ENCODE measurements around the gene OR8D1. TPM values are rescaled to one million over a fixed set of nuclear protein-coding genes. Genes with fewer than 3 reads are reported as not detected.

The OR8D1 gene
- total RNA-seq, result not detected
- not detected for polyA plus RNA-seq (ENCODE audit: insufficient read length in 2 of 2)
- long read RNA-seq, donor 1, result 0 reads
- long read RNA-seq, donor 2, result 0 reads
- long read RNA-seq, donor 3, result 0 reads
- long read RNA-seq, donor 4, result 0 reads

GRCh38 chr11:124313849-124314248, at the start of gene OR8D1:
Gene OR8D1 (minus strand): TSS chr11:124313949. CDS start chr11:124310766, 3,183 bp downstream.
- no CpG with 5 or more reads among the region's 2 CpGs for WGBS (ENCODE audit: insufficient coverage)
- H3K27ac ChIP-seq (ENCODE audit: low read depth, low read length), result no peak within 1 kb of the TSS
- H3K36me3 ChIP-seq (ENCODE audit: control insufficient read depth, insufficient read depth, low read length), result no peaks in the 10 kb centered on the region
- H3K9me3 ChIP-seq (ENCODE audit: control insufficient read depth, insufficient read depth, low read length), result no peaks in the 10 kb centered on the region
- DNase-seq (ENCODE audit: low read depth in 4 of 6, low spot score in 6 of 6), result no peak
- no peaks in the 10 kb centered on the region for H3K27me3 ChIP-seq (ENCODE audit: control insufficient read depth, insufficient read depth, low read length)
- no peaks in the 10 kb centered on the region for H3K4me1 ChIP-seq (ENCODE audit: control insufficient read depth, insufficient read depth, low read length)
- H3K4me3 ChIP-seq (ENCODE audit: low read depth, low read length), result no peak within 1 kb of the TSS

- no CpG with 5 or more reads among the region's 2 CpGs for WGBS (ENCODE audit: insufficient coverage)
- no peak overlapping the region for H3K4me3 ChIP-seq (ENCODE audit: low read depth, low read length)
- H3K9me3 ChIP-seq (ENCODE audit: control insufficient read depth, insufficient read depth, low read length), result no peaks in the 10 kb centered on the region
- no peak for DNase-seq (ENCODE audit: low read depth in 4 of 6, low spot score in 6 of 6)
- no peak overlapping the region for H3K27ac ChIP-seq (ENCODE audit: low read depth, low read length)
- H3K36me3 ChIP-seq (ENCODE audit: control insufficient read depth, insufficient read depth, low read length), result no peaks in the 10 kb centered on the region
- H3K4me1 ChIP-seq (ENCODE audit: control insufficient read depth, insufficient read depth, low read length), result no peaks in the 10 kb centered on the region
- H3K27me3 ChIP-seq (ENCODE audit: control insufficient read depth, insufficient read depth, low read length), result no peaks in the 10 kb centered on the region
Measured at GRCh38 chr11:124359566-124359965, 45.8 kb upstream of the OR8D1 start.

DNA sequence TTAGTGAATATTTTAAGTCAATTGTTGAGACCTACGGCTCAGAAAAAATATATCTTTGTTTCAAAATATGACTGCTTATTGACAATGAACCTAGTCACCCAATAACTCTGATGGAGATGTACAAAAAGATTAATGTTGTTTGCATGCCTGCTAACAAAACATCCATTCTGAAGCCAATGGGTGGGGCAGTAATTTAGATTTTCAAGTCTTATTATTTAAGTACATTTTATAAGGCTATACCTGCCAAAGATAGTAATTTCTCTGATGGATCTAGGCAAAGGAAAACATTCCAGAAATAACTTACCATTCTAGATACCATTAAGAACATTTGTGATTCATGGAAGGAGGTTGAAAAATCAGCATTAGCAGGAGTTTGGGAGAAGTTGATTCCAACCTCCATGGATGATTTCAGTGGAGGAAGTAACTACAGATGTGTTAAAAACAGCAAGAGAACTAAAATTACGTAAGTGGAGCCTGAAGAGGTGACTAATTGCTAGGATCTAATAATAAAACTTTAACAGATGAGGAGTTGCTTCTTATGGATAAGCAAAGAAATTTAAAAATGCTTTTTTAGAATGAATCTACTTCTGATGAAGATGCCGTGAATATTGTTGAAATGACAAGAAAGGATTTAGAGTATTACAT, 32.7 kb upstream of the OR8D1 start:
- Histone ChIP-seq H3K9me3 (ENCODE audit: control insufficient read depth, insufficient read depth, low read length) (no peaks in the 10 kb centered on the region), H3K36me3 (ENCODE audit: control insufficient read depth, insufficient read depth, low read length) (no peaks in the 10 kb centered on the region)
- 83% methylated on average over 1 of the region's 3 CpGs for WGBS (ENCODE audit: insufficient coverage)

DNA sequence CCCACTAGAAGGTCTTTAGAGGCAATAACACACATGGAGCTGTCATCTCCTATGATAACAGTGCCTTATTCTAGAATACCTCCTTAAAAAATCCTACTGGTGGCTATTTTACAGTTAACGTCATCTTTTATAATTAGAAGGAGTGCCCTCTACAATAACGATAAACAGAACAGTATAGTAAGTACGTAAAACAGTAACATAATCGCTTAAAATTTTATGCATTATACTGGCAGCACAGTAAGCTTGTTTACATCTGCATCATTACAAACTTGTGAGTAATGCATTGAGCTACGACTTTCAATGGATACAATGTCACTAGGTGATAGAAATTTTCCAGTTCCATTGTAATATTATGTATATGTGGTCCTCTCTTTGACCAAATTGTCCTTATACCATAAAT, 30.6 kb upstream of the OR8D1 start:
- Histone ChIP-seq H3K27ac (ENCODE audit: low read depth, low read length) (no peak overlapping the region), H3K36me3 (ENCODE audit: control insufficient read depth, insufficient read depth, low read length) (no peaks in the 10 kb centered on the region), H3K27me3 (ENCODE audit: control insufficient read depth, insufficient read depth, low read length) (no peaks in the 10 kb centered on the region), H3K4me3 (ENCODE audit: low read depth, low read length) (no peak overlapping the region), H3K4me1 (ENCODE audit: control insufficient read depth, insufficient read depth, low read length) (no peaks in the 10 kb centered on the region), H3K9me3 (ENCODE audit: control insufficient read depth, insufficient read depth, low read length) (no peaks in the 10 kb centered on the region)
- no CpG with 5 or more reads among the region's 5 CpGs for WGBS (ENCODE audit: insufficient coverage)
- no peak for DNase-seq (ENCODE audit: low read depth in 4 of 6, low spot score in 6 of 6)

More for the DNA sequence above, 32.7 kb upstream of the OR8D1 start:
- no peak for DNase-seq (ENCODE audit: low read depth in 4 of 6, low spot score in 6 of 6)
- no peak overlapping the region for H3K4me3 ChIP-seq (ENCODE audit: low read depth, low read length)
- H3K4me1 ChIP-seq (ENCODE audit: control insufficient read depth, insufficient read depth, low read length), result no peaks in the 10 kb centered on the region
- no peak overlapping the region for H3K27ac ChIP-seq (ENCODE audit: low read depth, low read length)
- H3K27me3 ChIP-seq (ENCODE audit: control insufficient read depth, insufficient read depth, low read length), result no peaks in the 10 kb centered on the region

DNA sequence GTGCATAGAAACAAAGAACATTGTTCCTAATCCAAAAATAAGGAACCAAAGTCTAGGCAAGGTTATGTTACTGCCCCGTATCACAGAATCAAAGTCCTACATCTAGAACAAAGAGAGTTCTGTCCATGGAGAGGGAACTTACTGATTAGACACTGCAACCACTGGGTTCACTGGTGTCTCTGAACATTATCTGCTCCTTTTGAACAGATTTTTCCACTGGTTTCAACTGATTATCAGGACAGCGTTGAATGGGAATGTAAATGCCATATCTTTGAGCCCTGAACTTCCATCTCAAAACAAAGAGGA, 26.3 kb upstream of the OR8D1 start:
- Histone ChIP-seq H3K9me3 (ENCODE audit: control insufficient read depth, insufficient read depth, low read length) (no peaks in the 10 kb centered on the region), H3K4me3 (ENCODE audit: low read depth, low read length) (no peak overlapping the region), H3K27ac (ENCODE audit: low read depth, low read length) (no peak overlapping the region), H3K36me3 (ENCODE audit: control insufficient read depth, insufficient read depth, low read length) (no peaks in the 10 kb centered on the region), H3K4me1 (ENCODE audit: control insufficient read depth, insufficient read depth, low read length) (no peaks in the 10 kb centered on the region), H3K27me3 (ENCODE audit: control insufficient read depth, insufficient read depth, low read length) (no peaks in the 10 kb centered on the region)
- DNase-seq (ENCODE audit: low read depth in 4 of 6, low spot score in 6 of 6), result no peak
- 92% methylated on average over 2 of the region's 2 CpGs for WGBS (ENCODE audit: insufficient coverage)

- Histone ChIP-seq H3K9me3 (ENCODE audit: control insufficient read depth, insufficient read depth, low read length) (no peaks in the 10 kb centered on the region), H3K4me1 (ENCODE audit: control insufficient read depth, insufficient read depth, low read length) (no peaks in the 10 kb centered on the region), H3K4me3 (ENCODE audit: low read depth, low read length) (no peak overlapping the region), H3K27me3 (ENCODE audit: control insufficient read depth, insufficient read depth, low read length) (no peaks in the 10 kb centered on the region), H3K36me3 (ENCODE audit: control insufficient read depth, insufficient read depth, low read length) (no peaks in the 10 kb centered on the region), H3K27ac (ENCODE audit: low read depth, low read length) (no peak overlapping the region)
- WGBS (ENCODE audit: insufficient coverage), result 63% methylated on average over 3 of the region's 6 CpGs
- no peak for DNase-seq (ENCODE audit: low read depth in 4 of 6, low spot score in 6 of 6)
Measured at GRCh38 chr11:124339396-124340141, 25.8 kb upstream of the OR8D1 start.

DNA sequence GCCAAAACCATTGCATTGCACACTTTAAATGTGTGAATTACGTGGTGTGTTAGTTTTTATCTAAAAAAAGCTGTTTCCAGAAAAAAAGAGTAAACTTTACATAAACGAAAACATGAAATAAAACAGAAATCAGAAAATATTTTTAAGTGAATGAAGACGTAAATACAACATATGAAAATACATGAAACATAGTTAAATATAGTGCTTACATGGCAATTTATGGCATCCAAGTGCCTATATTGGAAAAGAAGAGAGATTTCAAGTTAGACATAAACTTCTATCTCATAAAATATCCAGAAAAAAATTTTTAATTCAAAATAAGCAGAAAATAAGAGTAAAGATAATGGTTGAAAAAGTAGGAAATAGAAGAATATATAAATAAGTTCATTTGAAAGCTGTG, 18.1 kb upstream of the OR8D1 start:
- no peaks in the 10 kb centered on the region for H3K27me3 ChIP-seq (ENCODE audit: control insufficient read depth, insufficient read depth, low read length)
- H3K27ac ChIP-seq (ENCODE audit: low read depth, low read length), result no peak overlapping the region
- WGBS (ENCODE audit: insufficient coverage), result no CpG with 5 or more reads among the region's 3 CpGs
- H3K4me3 ChIP-seq (ENCODE audit: low read depth, low read length), result no peak overlapping the region
- H3K9me3 ChIP-seq (ENCODE audit: control insufficient read depth, insufficient read depth, low read length), result no peaks in the 10 kb centered on the region
- H3K4me1 ChIP-seq (ENCODE audit: control insufficient read depth, insufficient read depth, low read length), result no peaks in the 10 kb centered on the region
- DNase-seq (ENCODE audit: low read depth in 4 of 6, low spot score in 6 of 6), result no peak
- no peaks in the 10 kb centered on the region for H3K36me3 ChIP-seq (ENCODE audit: control insufficient read depth, insufficient read depth, low read length)

- Histone ChIP-seq H3K27me3 (ENCODE audit: control insufficient read depth, insufficient read depth, low read length) (no peaks in the 10 kb centered on the region), H3K4me3 (ENCODE audit: low read depth, low read length) (no peak overlapping the region), H3K27ac (ENCODE audit: low read depth, low read length) (no peak overlapping the region), H3K9me3 (ENCODE audit: control insufficient read depth, insufficient read depth, low read length) (peaks cover 1% of the 10 kb centered on the region), H3K4me1 (ENCODE audit: control insufficient read depth, insufficient read depth, low read length) (no peaks in the 10 kb centered on the region), H3K36me3 (ENCODE audit: control insufficient read depth, insufficient read depth, low read length) (no peaks in the 10 kb centered on the region)
- peak in 3 of 6 donors; percentile 7 to 61 (median 18) for DNase-seq (ENCODE audit: low read depth in 4 of 6, low spot score in 6 of 6)
- 83% methylated on average over 1 of the region's 2 CpGs for WGBS (ENCODE audit: insufficient coverage)
Measured at GRCh38 chr11:124329787-124330478, 16.2 kb upstream of the OR8D1 start.

- H3K4me3 ChIP-seq (ENCODE audit: low read depth, low read length), result no peak overlapping the region
- H3K9me3 ChIP-seq (ENCODE audit: control insufficient read depth, insufficient read depth, low read length), result peaks cover 1% of the 10 kb centered on the region
- H3K27ac ChIP-seq (ENCODE audit: low read depth, low read length), result no peak overlapping the region
- no peaks in the 10 kb centered on the region for H3K36me3 ChIP-seq (ENCODE audit: control insufficient read depth, insufficient read depth, low read length)
- DNase-seq (ENCODE audit: low read depth in 4 of 6, low spot score in 6 of 6), result no peak
- no peaks in the 10 kb centered on the region for H3K27me3 ChIP-seq (ENCODE audit: control insufficient read depth, insufficient read depth, low read length)
- 100% methylated on average over 1 of the region's 1 CpG for WGBS (ENCODE audit: insufficient coverage)
- H3K4me1 ChIP-seq (ENCODE audit: control insufficient read depth, insufficient read depth, low read length), result no peaks in the 10 kb centered on the region
Measured at GRCh38 chr11:124327775-124328174, 14.0 kb upstream of the OR8D1 start.

Data from spinal cord (tissue), 10 donors.